D721Med (cell line): ENCODE data around the gene KRTAP10-6.

Experiments used
- DNase-seq: peaks from one replicate; pipeline ENCODE4 v3.0.0; 2011; ENCODE audit warnings: low spot score; ENCODE audit not compliant: insufficient read length
- FAIRE-seq: peaks from 2 replicates; lab custom pipeline; 2011; peaks lifted over from hg19 to GRCh38; lab: Jason Lieb, UNC
- CTCF ChIP-seq: IDR thresholded peaks from 2 replicates; pipeline ENCODE4 v1.5.1; 2012; ENCODE audit warnings: mild to moderate bottlenecking, control low read depth; ENCODE audit not compliant: insufficient read depth; ENCODE audit errors: missing control alignments

KRTAP10-6 gene

GRCh38 chr21:44544566-44544965 lies 47.7 kb downstream of the KRTAP10-6 start:
- DNase-seq = no peak
- TF ChIP-seq CTCF = no peak
- FAIRE-seq = no peak

GRCh38 chr21:44542716-44543115 lies 49.6 kb downstream of the KRTAP10-6 start:
- TF ChIP-seq CTCF = no peak
- no peak for DNase-seq
- no peak for FAIRE-seq
